ENCODE data around the gene VSTM4. TPM values are rescaled to one million over a fixed set of nuclear protein-coding genes. Genes with fewer than 3 reads are reported as not detected.

VSTM4 gene
- total and polyA plus RNA-seq, 4 donors = 1.0 to 3.1 (median 2.0) TPM

DNA sequence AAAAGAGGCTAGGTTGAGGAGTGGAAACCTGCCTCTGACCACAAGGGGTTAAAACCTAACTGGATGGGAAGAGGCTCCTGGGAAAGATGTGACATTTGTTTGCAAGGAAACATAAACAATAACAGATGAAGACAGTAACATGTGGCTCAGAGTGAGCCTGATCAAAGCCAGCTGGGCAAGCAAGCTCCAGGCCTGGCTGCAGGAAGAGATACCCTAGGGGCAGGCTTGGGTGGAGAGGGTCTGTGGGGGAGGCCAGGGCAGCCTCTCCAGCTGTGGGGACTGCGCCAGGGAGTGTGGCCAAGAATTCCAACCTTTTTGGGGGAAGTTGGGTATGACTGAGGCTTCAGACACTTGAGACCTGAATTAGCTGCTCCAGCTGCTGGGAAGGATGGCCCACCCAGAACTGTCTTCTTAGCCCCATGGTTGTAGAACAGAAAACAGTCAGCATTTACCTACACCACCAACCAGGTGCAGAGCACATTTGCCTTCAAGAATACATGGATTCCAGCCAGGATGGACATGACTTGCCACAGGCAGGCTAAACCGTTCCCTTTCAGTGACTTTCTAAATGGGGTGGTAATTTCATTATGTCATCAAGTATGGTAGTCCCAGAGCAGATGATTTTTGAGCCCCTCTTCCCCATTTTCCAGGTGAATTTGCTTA, 28.9 kb upstream of the VSTM4 start (continued):
- TF ChIP-seq YY1 (IDR thresholded peaks at IDR 0.05) (no peak), HNF4A (conservative IDR thresholded peaks at IDR 0.05) (no peak), FOXA1 (IDR thresholded peaks at IDR 0.05) (no peak)
- TF ChIP-seq, protein P1, sequence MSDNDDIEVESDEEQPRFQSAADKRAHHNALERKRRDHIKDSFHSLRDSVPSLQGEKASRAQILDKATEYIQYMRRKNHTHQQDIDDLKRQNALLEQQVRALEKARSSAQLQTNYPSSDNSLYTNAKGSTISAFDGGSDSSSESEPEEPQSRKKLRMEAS (IDR thresholded peaks at IDR 0.05) = no peak

- Histone ChIP-seq H3K4me3 (ENCODE audit: low read depth in 1 of 3, low read length in 3 of 3) (no peak overlapping the region), H3K9me3 (ENCODE audit: control insufficient read depth in 4 of 4, low read length in 3 of 4) (peaks cover 0 to 2% (median 0%) of the 10 kb centered on the region in 4 donors), H3K27me3 (ENCODE audit: control insufficient read depth in 4 of 4, insufficient read depth in 4 of 4, low read length in 3 of 4) (no peaks in the 10 kb centered on the region), H3K27ac (ENCODE audit: low read depth in 1 of 2, low read length in 2 of 2) (no peak overlapping the region), H3K4me1 (ENCODE audit: control insufficient read depth in 4 of 4, insufficient read depth in 4 of 4, low read length in 3 of 4) (no peaks in the 10 kb centered on the region), H3K36me3 (ENCODE audit: control insufficient read depth in 4 of 4, insufficient read depth in 3 of 4, low read depth in 1 of 4, low read length in 3 of 4) (no peaks in the 10 kb centered on the region), H3K9ac (ENCODE audit: low read depth in 1 of 2, low read length in 2 of 2) (no peak overlapping the region)
- no peak for DNase-seq (ENCODE audit: low spot score)
- TF ChIP-seq CTCF (IDR thresholded peaks at IDR 0.05; ENCODE audit: low read depth, low read length, missing input control) = no peak
- no peak for TF ChIP-seq NR2F2 (IDR thresholded peaks at IDR 0.05)
- TF ChIP-seq, protein P2, sequence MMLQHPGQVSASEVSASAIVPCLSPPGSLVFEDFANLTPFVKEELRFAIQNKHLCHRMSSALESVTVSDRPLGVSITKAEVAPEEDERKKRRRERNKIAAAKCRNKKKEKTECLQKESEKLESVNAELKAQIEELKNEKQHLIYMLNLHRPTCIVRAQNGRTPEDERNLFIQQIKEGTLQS (IDR thresholded peaks at IDR 0.05) = no peak
- no peak for TF ChIP-seq ZBTB33 (IDR thresholded peaks at IDR 0.05)
Measured at GRCh38 chr10:49143249-49143648, 27.9 kb upstream of the VSTM4 start.

DNA sequence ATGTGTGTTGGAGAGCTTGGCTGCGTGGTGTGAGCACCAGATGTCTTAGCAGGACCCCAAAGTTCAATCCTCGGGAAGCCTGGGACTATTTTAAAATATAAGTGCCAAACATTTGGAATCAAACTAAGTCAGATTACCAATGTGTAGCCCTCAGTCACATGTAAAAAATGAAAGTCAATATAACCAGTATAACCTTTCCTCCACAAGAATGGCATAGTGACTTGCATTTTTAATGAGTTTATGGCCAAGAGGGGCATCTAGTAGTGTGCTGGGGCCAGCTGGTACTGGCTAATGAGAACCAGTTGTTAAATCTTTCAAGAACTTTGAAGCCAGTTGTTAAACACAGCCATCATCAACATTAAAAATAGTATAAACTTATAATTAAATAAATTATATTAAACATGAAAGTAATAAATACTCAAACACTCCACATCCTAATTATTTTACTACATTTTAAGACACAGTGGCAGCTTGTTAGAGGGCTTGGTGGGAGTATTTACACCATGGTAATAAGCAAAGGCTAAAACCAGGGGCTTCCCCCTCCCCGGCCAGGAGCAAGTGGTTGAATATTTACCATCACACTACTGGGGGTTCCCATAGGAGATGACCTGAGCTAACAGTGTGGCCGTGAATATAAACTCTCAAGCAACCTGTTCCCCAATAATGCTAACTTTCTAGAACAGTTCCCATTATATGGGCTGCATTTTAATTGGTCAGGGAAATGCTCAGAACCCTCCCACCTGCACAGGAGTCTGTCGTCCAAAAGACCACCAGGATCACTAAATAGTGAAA, 26.4 kb upstream of the VSTM4 start:
- Histone ChIP-seq H3K36me3 (ENCODE audit: control insufficient read depth in 4 of 4, insufficient read depth in 3 of 4, low read depth in 1 of 4, low read length in 3 of 4) (no peaks in the 10 kb centered on the region), H3K4me1 (ENCODE audit: control insufficient read depth in 4 of 4, insufficient read depth in 4 of 4, low read length in 3 of 4) (no peaks in the 10 kb centered on the region), H3K27me3 (ENCODE audit: control insufficient read depth in 4 of 4, insufficient read depth in 4 of 4, low read length in 3 of 4) (no peaks in the 10 kb centered on the region), H3K9me3 (ENCODE audit: control insufficient read depth in 4 of 4, low read length in 3 of 4) (no peaks in the 10 kb centered on the region), H3K4me3 (ENCODE audit: low read depth in 1 of 3, low read length in 3 of 3) (no peak overlapping the region), H3K27ac (ENCODE audit: low read depth in 1 of 2, low read length in 2 of 2) (no peak overlapping the region), H3K9ac (ENCODE audit: low read depth in 1 of 2, low read length in 2 of 2) (no peak overlapping the region)
- DNase-seq (ENCODE audit: low spot score) = no peak
- WGBS = 85% methylated on average over 5 of the region's 5 CpGs
- TF ChIP-seq HNF4G (IDR thresholded peaks at IDR 0.05) = no peak
- no peak for TF ChIP-seq RXRA (IDR thresholded peaks at IDR 0.05)
- TF ChIP-seq FOXA2 (IDR thresholded peaks at IDR 0.05) = no peak
- TF ChIP-seq TAF1 (conservative IDR thresholded peaks at IDR 0.05) = no peak
- TF ChIP-seq NR2F2 (IDR thresholded peaks at IDR 0.05) = no peak
- TF ChIP-seq, protein P2 (IDR thresholded peaks at IDR 0.05) = no peak
- TF ChIP-seq GABPA (IDR thresholded peaks at IDR 0.05 in 1 of 2, conservative IDR thresholded peaks at IDR 0.05 in 1 of 2) = no peak
- TF ChIP-seq RAD21 (IDR thresholded peaks at IDR 0.05) = no peak
- no peak for TF ChIP-seq ZBTB33 (IDR thresholded peaks at IDR 0.05)
- TF ChIP-seq YY1 (IDR thresholded peaks at IDR 0.05) = no peak
- TF ChIP-seq FOXA1 (IDR thresholded peaks at IDR 0.05) = no peak
- TF ChIP-seq, protein P3, sequence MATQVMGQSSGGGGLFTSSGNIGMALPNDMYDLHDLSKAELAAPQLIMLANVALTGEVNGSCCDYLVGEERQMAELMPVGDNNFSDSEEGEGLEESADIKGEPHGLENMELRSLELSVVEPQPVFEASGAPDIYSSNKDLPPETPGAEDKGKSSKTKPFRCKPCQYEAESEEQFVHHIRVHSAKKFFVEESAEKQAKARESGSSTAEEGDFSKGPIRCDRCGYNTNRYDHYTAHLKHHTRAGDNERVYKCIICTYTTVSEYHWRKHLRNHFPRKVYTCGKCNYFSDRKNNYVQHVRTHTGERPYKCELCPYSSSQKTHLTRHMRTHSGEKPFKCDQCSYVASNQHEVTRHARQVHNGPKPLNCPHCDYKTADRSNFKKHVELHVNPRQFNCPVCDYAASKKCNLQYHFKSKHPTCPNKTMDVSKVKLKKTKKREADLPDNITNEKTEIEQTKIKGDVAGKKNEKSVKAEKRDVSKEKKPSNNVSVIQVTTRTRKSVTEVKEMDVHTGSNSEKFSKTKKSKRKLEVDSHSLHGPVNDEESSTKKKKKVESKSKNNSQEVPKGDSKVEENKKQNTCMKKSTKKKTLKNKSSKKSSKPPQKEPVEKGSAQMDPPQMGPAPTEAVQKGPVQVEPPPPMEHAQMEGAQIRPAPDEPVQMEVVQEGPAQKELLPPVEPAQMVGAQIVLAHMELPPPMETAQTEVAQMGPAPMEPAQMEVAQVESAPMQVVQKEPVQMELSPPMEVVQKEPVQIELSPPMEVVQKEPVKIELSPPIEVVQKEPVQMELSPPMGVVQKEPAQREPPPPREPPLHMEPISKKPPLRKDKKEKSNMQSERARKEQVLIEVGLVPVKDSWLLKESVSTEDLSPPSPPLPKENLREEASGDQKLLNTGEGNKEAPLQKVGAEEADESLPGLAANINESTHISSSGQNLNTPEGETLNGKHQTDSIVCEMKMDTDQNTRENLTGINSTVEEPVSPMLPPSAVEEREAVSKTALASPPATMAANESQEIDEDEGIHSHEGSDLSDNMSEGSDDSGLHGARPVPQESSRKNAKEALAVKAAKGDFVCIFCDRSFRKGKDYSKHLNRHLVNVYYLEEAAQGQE (IDR thresholded peaks at IDR 0.05) = no peak
- no peak for TF ChIP-seq EGR1 (IDR thresholded peaks at IDR 0.05; ENCODE audit: low read depth in 2 of 2)
- TF ChIP-seq, protein P1 (IDR thresholded peaks at IDR 0.05) = no peak
- TF ChIP-seq JUND (IDR thresholded peaks at IDR 0.05) = no peak

Data from liver (tissue), 9 donors.